Natural killer cell (primary cell): ENCODE measurements around the gene BPIFB6. TPM values are rescaled to one million over a fixed set of nuclear protein-coding genes. Genes with fewer than 3 reads are reported as not detected.

ENCODE experiments used
- ATAC-seq, 3 donors: fragments of 150-1000 bp in 2 of 3; fragments of 200-7000 bp in 1 of 3; cut with Tn5 transposase; 1 replicate in 1 of 3; 2 replicates in 2 of 3; pipeline ENCODE4 v1.10.0; 2021; ENCODE audit warnings: mild to moderate bottlenecking in 2 of 3, moderate library complexity in 2 of 3
- DNase-seq, 2 donors: peaks; one replicate each; pipeline versions ENCODE4 v3.0.0 to v3.0.0-alpha.2; 2013 to 2021; ENCODE audit warnings: mixed read lengths in 1 of 2
- H3K27ac ChIP-seq: one replicate; pipeline ENCODE4 v1.5.1; 2013; ENCODE audit warnings: mild to moderate bottlenecking, low read length
- H3K27me3 ChIP-seq: one replicate; pipeline ENCODE4 v1.6.1; 2013; ENCODE audit warnings: low read length; ENCODE audit not compliant: control insufficient read depth, insufficient read depth
- H3K36me3 ChIP-seq: one replicate; pipeline ENCODE4 v1.6.1; 2013; ENCODE audit warnings: low read length; ENCODE audit not compliant: control insufficient read depth, insufficient read depth
- H3K4me1 ChIP-seq: one replicate; pipeline ENCODE4 v1.6.1; 2013; ENCODE audit warnings: low read length; ENCODE audit not compliant: control insufficient read depth, insufficient read depth
- H3K4me3 ChIP-seq: one replicate; pipeline ENCODE4 v1.5.1; 2013; ENCODE audit warnings: low read length
- H3K9me3 ChIP-seq: one replicate; pipeline ENCODE4 v1.6.1; 2013; ENCODE audit warnings: low read length; ENCODE audit not compliant: control insufficient read depth, insufficient read depth
- H3K27ac Mint-ChIP-seq, 2 donors: one replicate each; pipeline ENCODE4 v1.8.0; 2022; ENCODE audit warnings: mild to moderate bottlenecking in 2 of 2, mixed read lengths in 2 of 2, moderate library complexity in 1 of 2
- H3K27me3 Mint-ChIP-seq, 2 donors: one replicate each; pipeline ENCODE4 v1.8.0; 2022; ENCODE audit warnings: low read depth in 2 of 2, mixed read lengths in 2 of 2
- H3K36me3 Mint-ChIP-seq: one replicate; pipeline ENCODE4 v1.8.0; 2022; ENCODE audit warnings: mixed read lengths
- H3K4me1 Mint-ChIP-seq, 2 donors: one replicate each; pipeline ENCODE4 v1.8.0; 2022; ENCODE audit warnings: mixed read lengths in 2 of 2
- H3K4me3 Mint-ChIP-seq: one replicate; pipeline ENCODE4 v1.8.0; 2022; ENCODE audit warnings: mild to moderate bottlenecking, moderate library complexity, mixed read lengths
- H3K9me3 Mint-ChIP-seq, 2 donors: one replicate each; pipeline ENCODE4 v1.8.0; 2022; ENCODE audit warnings: mixed read lengths in 2 of 2
- CTCF ChIP-seq: fragments of 200-600 bp; IDR thresholded peaks from one replicate; pipeline ENCODE4 v1.8.0; 2022; ENCODE audit warnings: antibody characterized with exemption
- WGBS: methylation state at CpG from one replicate; pipeline ENCODE4 v1.1.7; 2013; ENCODE audit warnings: missing lambda C conversion rate; ENCODE audit not compliant: insufficient coverage; 5-methylcytosine and 5-hydroxymethylcytosine counted together
- intact Hi-C: fragments of 100-400 bp; cut with micrococcal nuclease; formaldehyde crosslinking; loops from one replicate; pipeline ENCODE4 v1.14.2; 2022
- total RNA-seq, 4 donors: library from RNA; stranded (reverse); fragments of 120-200 nt in 1 of 4; gene quantifications; one replicate each; pipeline versions ENCODE4 v1.2.3 to v1.2.4, GENCODE V29; 2013 to 2022

The BPIFB6 gene
- total RNA-seq, 3 donors from 2014 or later (not counting 1 experiment from before 2014, with no cell fraction given), result not detected

- no peaks in the 10 kb centered on the region for H3K36me3 Mint-ChIP-seq
- H3K9me3 ChIP-seq, result no peaks in the 10 kb centered on the region
- H3K9me3 Mint-ChIP-seq, result no peaks in the 10 kb centered on the region
- H3K4me1 ChIP-seq, result no peaks in the 10 kb centered on the region
- no peak overlapping the region for H3K27ac ChIP-seq
- no peak for TF ChIP-seq CTCF
- H3K4me1 Mint-ChIP-seq, result peaks cover 5 to 6% of the 10 kb centered on the region in 2 donors
- no peak overlapping the region for H3K4me3 Mint-ChIP-seq
- ATAC-seq, result peak in 1 of 3 donors; percentile 51
- H3K27me3 ChIP-seq, result no peaks in the 10 kb centered on the region
- no peak for DNase-seq
- H3K27me3 Mint-ChIP-seq, result no peaks in the 10 kb centered on the region
- intact Hi-C loops, result no loop called here
- H3K36me3 ChIP-seq, result no peaks in the 10 kb centered on the region
- H3K4me3 ChIP-seq, result no peak overlapping the region
- 68% methylated on average over 16 of the region's 16 CpGs for WGBS
- H3K27ac Mint-ChIP-seq, result no peak overlapping the region
Observed at GRCh38 chr20:33014336-33015113, 16.9 kb upstream of the BPIFB6 start.

GRCh38 chr20:33015114-33015484 lies 16.3 kb upstream of the BPIFB6 start:
- Mint-ChIP-seq H3K27ac (no peak overlapping the region), H3K4me3 (no peak overlapping the region), H3K4me1 (peaks cover 5 to 6% of the 10 kb centered on the region in 2 donors), H3K27me3 (no peaks in the 10 kb centered on the region), H3K36me3 (no peaks in the 10 kb centered on the region), H3K9me3 (no peaks in the 10 kb centered on the region)
- 94% methylated on average over 10 of the region's 10 CpGs for WGBS
- ATAC-seq, result no peak
- Histone ChIP-seq H3K36me3 (no peaks in the 10 kb centered on the region), H3K27ac (no peak overlapping the region), H3K4me3 (no peak overlapping the region), H3K4me1 (no peaks in the 10 kb centered on the region), H3K9me3 (no peaks in the 10 kb centered on the region), H3K27me3 (no peaks in the 10 kb centered on the region)
- intact Hi-C loops, result no loop called here
- no peak for TF ChIP-seq CTCF
- no peak for DNase-seq

DNA sequence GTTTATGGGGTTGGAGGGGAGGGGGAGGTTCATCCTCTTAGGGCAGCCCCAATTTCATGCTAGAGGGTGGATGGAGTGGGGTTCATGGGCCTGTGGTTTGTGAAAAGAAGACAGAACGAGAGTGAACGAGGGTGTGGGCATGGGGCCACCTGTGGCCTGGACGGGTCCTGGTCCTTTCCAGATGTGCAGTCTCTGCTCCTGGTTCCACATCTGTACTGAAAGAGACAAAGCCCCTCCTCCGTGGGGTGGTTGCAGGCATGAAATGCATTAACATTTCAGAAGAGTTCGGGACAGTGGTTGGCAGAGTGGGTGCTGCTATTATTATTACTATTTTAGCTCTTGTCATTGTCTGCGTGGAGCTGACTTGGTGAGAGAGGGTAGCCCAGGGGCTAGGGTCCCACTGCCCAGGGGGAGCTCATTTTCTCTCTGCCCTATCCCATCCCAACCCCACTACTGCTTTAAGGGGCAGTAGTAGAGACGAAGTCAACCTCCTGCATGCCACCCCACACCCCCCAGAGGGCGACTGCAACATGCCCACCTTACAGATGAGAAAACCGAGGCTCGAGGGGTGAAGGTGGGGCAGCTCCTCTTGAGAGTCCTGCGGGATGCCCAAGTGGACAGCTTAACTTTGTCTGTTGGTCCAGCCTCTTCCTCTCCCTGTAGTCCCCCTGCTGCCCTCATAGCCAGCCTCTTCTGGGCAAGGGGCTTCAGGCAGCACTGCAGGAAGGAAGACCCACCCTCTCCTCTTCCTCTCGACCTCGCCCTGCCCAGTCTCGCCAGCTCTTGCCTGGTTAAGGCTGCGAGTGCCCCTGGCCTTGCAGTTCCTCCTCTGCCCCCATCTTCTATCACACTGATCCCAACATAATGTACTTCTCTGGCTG lies 15.5 kb upstream of the BPIFB6 start:
- DNase-seq, result no peak
- Mint-ChIP-seq H3K4me3 (no peak overlapping the region), H3K27me3 (no peaks in the 10 kb centered on the region), H3K9me3 (no peaks in the 10 kb centered on the region), H3K36me3 (no peaks in the 10 kb centered on the region), H3K27ac (no peak overlapping the region), H3K4me1 (peaks cover 5 to 6% of the 10 kb centered on the region in 2 donors)
- H3K36me3 ChIP-seq, result no peaks in the 10 kb centered on the region
- no peak for ATAC-seq
- H3K4me1 ChIP-seq, result no peaks in the 10 kb centered on the region
- H3K9me3 ChIP-seq, result no peaks in the 10 kb centered on the region
- no peak for TF ChIP-seq CTCF
- no peak overlapping the region for H3K27ac ChIP-seq
- H3K27me3 ChIP-seq, result no peaks in the 10 kb centered on the region
- WGBS, result 64% methylated on average over 15 of the region's 15 CpGs
- no peak overlapping the region for H3K4me3 ChIP-seq
- intact Hi-C loops, result no loop called here
